ENCODE measurements around the gene ARCN1.

DNA sequence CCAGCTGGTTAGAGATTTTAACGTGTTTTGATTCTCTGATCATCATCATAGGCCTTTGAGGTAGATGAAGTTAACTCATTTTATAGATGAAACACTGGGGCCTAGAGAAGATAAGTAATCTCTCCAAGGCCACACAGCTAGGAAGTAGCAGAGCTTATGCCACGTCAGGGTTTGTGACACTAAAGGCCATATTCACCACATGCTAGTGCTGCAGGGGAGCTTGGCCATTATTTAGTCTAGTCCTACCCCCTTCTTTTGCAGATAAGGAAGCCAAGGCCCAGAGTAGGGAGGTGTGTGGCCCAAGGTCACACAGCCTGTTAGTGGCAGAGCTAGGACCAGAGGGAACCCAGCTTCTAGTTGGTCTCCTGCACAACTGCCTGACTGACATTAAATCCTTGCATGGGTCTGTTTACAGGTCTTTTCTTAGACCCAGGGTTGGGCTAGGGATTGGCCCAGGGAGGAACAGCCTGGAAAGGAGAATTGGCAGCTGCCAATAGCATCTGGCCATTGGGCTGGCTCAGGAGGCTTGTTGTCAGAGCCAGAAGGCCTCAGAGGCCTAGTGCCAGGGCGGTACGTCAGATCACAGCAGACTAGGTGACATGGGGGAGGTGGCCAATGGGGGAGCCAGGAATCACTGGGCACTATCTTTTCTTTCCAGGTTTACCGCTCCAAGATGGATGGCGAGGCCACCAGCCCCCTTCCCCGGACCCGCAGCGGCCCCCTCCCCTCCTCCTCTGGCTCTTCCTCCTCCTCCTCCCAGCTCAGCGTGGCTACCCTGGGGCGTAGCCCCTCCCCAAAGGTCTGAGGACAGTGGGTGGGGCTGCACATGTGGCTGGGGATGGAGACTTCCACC is 71.2 kb downstream of the ARCN1 start:
- TF ChIP-seq, protein P1, sequence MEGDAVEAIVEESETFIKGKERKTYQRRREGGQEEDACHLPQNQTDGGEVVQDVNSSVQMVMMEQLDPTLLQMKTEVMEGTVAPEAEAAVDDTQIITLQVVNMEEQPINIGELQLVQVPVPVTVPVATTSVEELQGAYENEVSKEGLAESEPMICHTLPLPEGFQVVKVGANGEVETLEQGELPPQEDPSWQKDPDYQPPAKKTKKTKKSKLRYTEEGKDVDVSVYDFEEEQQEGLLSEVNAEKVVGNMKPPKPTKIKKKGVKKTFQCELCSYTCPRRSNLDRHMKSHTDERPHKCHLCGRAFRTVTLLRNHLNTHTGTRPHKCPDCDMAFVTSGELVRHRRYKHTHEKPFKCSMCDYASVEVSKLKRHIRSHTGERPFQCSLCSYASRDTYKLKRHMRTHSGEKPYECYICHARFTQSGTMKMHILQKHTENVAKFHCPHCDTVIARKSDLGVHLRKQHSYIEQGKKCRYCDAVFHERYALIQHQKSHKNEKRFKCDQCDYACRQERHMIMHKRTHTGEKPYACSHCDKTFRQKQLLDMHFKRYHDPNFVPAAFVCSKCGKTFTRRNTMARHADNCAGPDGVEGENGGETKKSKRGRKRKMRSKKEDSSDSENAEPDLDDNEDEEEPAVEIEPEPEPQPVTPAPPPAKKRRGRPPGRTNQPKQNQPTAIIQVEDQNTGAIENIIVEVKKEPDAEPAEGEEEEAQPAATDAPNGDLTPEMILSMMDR (IDR thresholded peaks at IDR 0.05), result no peak
- TF ChIP-seq EZH2 (IDR thresholded peaks at IDR 0.05; ENCODE audit: borderline replicate concordance, insufficient read depth, low read depth, low read length, poor library complexity, severe bottlenecking), result no peak

All from B cell (primary cell).